Upper lobe of left lung (tissue), 4 donors: ENCODE results near the gene CDH18.

Experiments
- CTCF ChIP-seq, 6 experiments: fragments of 450-650 bp in 4 of 6; fragments of 200-600 bp in 2 of 6; sonication (generic) in 2 of 6; IDR thresholded peaks; one replicate each; pipeline ENCODE4 v1.5.1; 2016 to 2019; ENCODE audit warnings: antibody characterized with exemption in 6 of 6
- POLR2A ChIP-seq, 4 donors: fragments of 450-650 bp; IDR thresholded peaks; one replicate each; pipeline ENCODE4 v1.5.1; 2016 to 2017; ENCODE audit warnings: antibody characterized with exemption in 4 of 4, mild to moderate bottlenecking in 2 of 4
- POLR2AphosphoS5 ChIP-seq, 2 donors: sonication (generic); formaldehyde crosslinking; IDR thresholded peaks; one replicate each; pipeline ENCODE4 v1.5.1; 2017; ENCODE audit warnings: antibody characterized with exemption in 2 of 2

- TF ChIP-seq CTCF (IDR thresholded peaks at IDR 0.05) (no peak), POLR2A (IDR thresholded peaks at IDR 0.05) (no peak), POLR2AphosphoS5 (IDR thresholded peaks at IDR 0.05) (no peak)
Measured at GRCh38 chr5:19626211-19626610, 361.8 kb downstream of the CDH18 start.
